SK-N-SH treated with all-trans-retinoic acid at 6 μM for 48 hours (cell line): ENCODE data around the gene ADGRB3.

ENCODE experiments used
- ARNTL ChIP-seq: fragments of 450-650 bp; formaldehyde crosslinking; IDR thresholded peaks from 2 replicates; pipeline ENCODE4 v1.5.0; 2020; ENCODE audit warnings: low read depth, mild to moderate bottlenecking, moderate library complexity, borderline replicate concordance
- CSRNP3 ChIP-seq: fragments of 250-450 bp; sonication (Bioruptor Pico); IDR thresholded peaks from 2 replicates; pipeline ENCODE4 v1.5.1; 2021; ENCODE audit warnings: mild to moderate bottlenecking, moderate library complexity
- ESRRG ChIP-seq: fragments of 250-450 bp; sonication (Bioruptor Pico); IDR thresholded peaks from 2 replicates; pipeline ENCODE4 v1.6.1; 2021; ENCODE audit warnings: mild to moderate bottlenecking
- GLIS3 ChIP-seq: fragments of 250-450 bp; sonication (Bioruptor Pico); IDR thresholded peaks from 2 replicates; pipeline ENCODE4 v1.5.0; 2020; ENCODE audit warnings: mild to moderate bottlenecking, moderate library complexity
- ISL1 ChIP-seq: fragments of 250-450 bp; sonication (Bioruptor Pico); IDR thresholded peaks from 2 replicates; pipeline ENCODE4 v2.1.2; 2022; ENCODE audit warnings: mild to moderate bottlenecking, moderate library complexity
- OSR1 ChIP-seq: fragments of 250-450 bp; sonication (Bioruptor Pico); IDR thresholded peaks from 2 replicates; pipeline ENCODE4 v1.8.0; 2022; ENCODE audit warnings: moderate library complexity, mild to moderate bottlenecking, inconsistent platforms
- PATZ1 ChIP-seq: fragments of 250-450 bp; sonication (Bioruptor Pico); IDR thresholded peaks from 2 replicates; pipeline ENCODE4 v1.8.0; 2020; ENCODE audit warnings: mild to moderate bottlenecking, moderate library complexity, borderline replicate concordance
- POU6F1 ChIP-seq: fragments of 250-450 bp; sonication (Bioruptor Pico); IDR thresholded peaks from 2 replicates; pipeline ENCODE4 v1.8.0; 2021; ENCODE audit warnings: low read depth, mild to moderate bottlenecking, moderate library complexity, borderline replicate concordance
- SNAI2 ChIP-seq: fragments of 250-450 bp; sonication (Bioruptor Pico); IDR thresholded peaks from 2 replicates; pipeline ENCODE4 v1.5.0; 2020; ENCODE audit warnings: mild to moderate bottlenecking, moderate library complexity
- TOX ChIP-seq: fragments of 250-450 bp; sonication (Bioruptor Pico); IDR thresholded peaks from 2 replicates; pipeline ENCODE4 v1.8.0; 2021; ENCODE audit warnings: mild to moderate bottlenecking, moderate library complexity, borderline replicate concordance
- ZC3H10 ChIP-seq: fragments of 250-450 bp; sonication (Bioruptor Pico); IDR thresholded peaks from 2 replicates; pipeline ENCODE4 v1.5.1; 2021; ENCODE audit warnings: mild to moderate bottlenecking, moderate library complexity
- ZFP3 ChIP-seq: fragments of 250-450 bp; sonication (Bioruptor Pico); IDR thresholded peaks from 2 replicates; pipeline ENCODE4 v1.5.0; 2020; ENCODE audit warnings: mild to moderate bottlenecking, moderate library complexity
- ZFP30 ChIP-seq: fragments of 450-650 bp; formaldehyde crosslinking; IDR thresholded peaks from 2 replicates; pipeline ENCODE4 v1.5.0; 2022; ENCODE audit warnings: mild to moderate bottlenecking, moderate library complexity
- ZNF565 ChIP-seq: fragments of 450-650 bp; formaldehyde crosslinking; conservative IDR thresholded peaks from 2 replicates; pipeline ENCODE4 v1.5.0; 2020; ENCODE audit warnings: low read depth, mild to moderate bottlenecking, moderate library complexity

- no peak for TF ChIP-seq ISL1 (CRISPR knock-in tag)
- TF ChIP-seq ARNTL (CRISPR knock-in tag) = no peak
- no peak for TF ChIP-seq PATZ1 (CRISPR knock-in tag)
- TF ChIP-seq CSRNP3 = no peak
- TF ChIP-seq POU6F1 (CRISPR knock-in tag) = no peak
- no peak for TF ChIP-seq TOX
- no peak for TF ChIP-seq OSR1 (CRISPR knock-in tag)
- TF ChIP-seq ZNF565 (CRISPR knock-in tag) = no peak
- no peak for TF ChIP-seq ESRRG (CRISPR knock-in tag)
- TF ChIP-seq ZC3H10 = no peak
- no peak for TF ChIP-seq ZFP30 (CRISPR knock-in tag)
- no peak for TF ChIP-seq GLIS3
- no peak for TF ChIP-seq SNAI2
- TF ChIP-seq ZFP3 (CRISPR knock-in tag) = no peak
Measured at GRCh38 chr6:68778356-68779020, 143.4 kb downstream of the ADGRB3 start.
